Trophoblast cell (in vitro differentiated cells and primary cell): Measurements from ENCODE around the gene CCL11.

Experiments
- DNase-seq, 2 donors: peaks; one replicate each; pipeline ENCODE4 v3.0.0-alpha.2; 2016
- H2AFZ ChIP-seq: 2 replicates; pipeline ENCODE4 v1.6.1; 2013; ENCODE audit warnings: low read length, moderate library complexity, mild to moderate bottlenecking; ENCODE audit not compliant: insufficient read depth, poor library complexity
- H2AK5ac ChIP-seq: 2 replicates; pipeline ENCODE4 v1.6.1; 2013; ENCODE audit warnings: mild to moderate bottlenecking, low read length
- H2BK120ac ChIP-seq: 2 replicates; pipeline ENCODE4 v1.6.1; 2013; ENCODE audit warnings: low read length, mild to moderate bottlenecking, moderate library complexity; ENCODE audit not compliant: insufficient read depth, poor library complexity
- H2BK12ac ChIP-seq: 2 replicates; pipeline ENCODE4 v1.6.1; 2013; ENCODE audit warnings: mild to moderate bottlenecking, low read length, moderate library complexity
- H2BK5ac ChIP-seq: 2 replicates; pipeline ENCODE4 v1.6.1; 2013; ENCODE audit warnings: low read length, low read depth, moderate library complexity, mild to moderate bottlenecking; ENCODE audit not compliant: poor library complexity
- H3K14ac ChIP-seq: 2 replicates; pipeline ENCODE4 v1.6.1; 2013; ENCODE audit warnings: mild to moderate bottlenecking, low read length
- H3K18ac ChIP-seq: 2 replicates; pipeline ENCODE4 v1.6.1; 2013; ENCODE audit warnings: mild to moderate bottlenecking, low read length
- H3K23ac ChIP-seq: 2 replicates; pipeline ENCODE4 v1.6.1; 2013; ENCODE audit warnings: low read length
- H3K27ac ChIP-seq: 2 replicates; pipeline ENCODE4 v1.5.1; 2013; ENCODE audit warnings: low read depth, mild to moderate bottlenecking, inconsistent platforms, low read length, moderate library complexity
- H3K27me3 ChIP-seq: 2 replicates; pipeline ENCODE4 v1.6.1; 2013; ENCODE audit warnings: inconsistent platforms, mild to moderate bottlenecking, low read length, moderate library complexity; ENCODE audit not compliant: insufficient read depth
- H3K36me3 ChIP-seq, 2 experiments: 1 replicate in 1 of 2; 2 replicates in 1 of 2; pipeline ENCODE4 v1.6.1; 2013; ENCODE audit warnings: low read length in 2 of 2, mild to moderate bottlenecking in 2 of 2, moderate library complexity in 1 of 2; ENCODE audit not compliant: insufficient read depth in 2 of 2, control insufficient read depth in 1 of 2
- H3K4ac ChIP-seq: 2 replicates; pipeline ENCODE4 v1.6.1; 2013; ENCODE audit warnings: low read depth, mild to moderate bottlenecking, low read length, moderate library complexity
- H3K4me1 ChIP-seq, 2 experiments: 1 replicate in 1 of 2; 2 replicates in 1 of 2; pipeline ENCODE4 v1.6.1; 2013; ENCODE audit warnings: low read length in 2 of 2, mild to moderate bottlenecking in 2 of 2, moderate library complexity in 1 of 2; ENCODE audit not compliant: insufficient read depth in 2 of 2, control insufficient read depth in 1 of 2
- H3K4me2 ChIP-seq: 2 replicates; pipeline ENCODE4 v1.6.1; 2013; ENCODE audit warnings: inconsistent platforms, mild to moderate bottlenecking, low read length, moderate library complexity
- H3K4me3 ChIP-seq: 2 replicates; pipeline ENCODE4 v1.5.1; 2013; ENCODE audit warnings: mild to moderate bottlenecking, low read depth, low read length, inconsistent platforms
- H3K79me1 ChIP-seq: one replicate; pipeline ENCODE4 v1.6.1; 2013; ENCODE audit warnings: low read length
- H3K79me2 ChIP-seq: 2 replicates; pipeline ENCODE4 v1.6.1; 2013; ENCODE audit warnings: low read length, mild to moderate bottlenecking; ENCODE audit not compliant: control insufficient read depth, insufficient read depth, poor library complexity
- H3K9ac ChIP-seq: 2 replicates; pipeline ENCODE4 v1.6.1; 2013; ENCODE audit warnings: mild to moderate bottlenecking, low read length
- H3K9me3 ChIP-seq: 2 replicates; pipeline ENCODE4 v1.6.1; 2013; ENCODE audit warnings: low read depth, mild to moderate bottlenecking, control low read depth, inconsistent platforms, low read length; ENCODE audit not compliant: insufficient read depth
- H4K12ac ChIP-seq: 2 replicates; pipeline ENCODE4 v1.6.1; 2013; ENCODE audit warnings: low read depth, mild to moderate bottlenecking, low read length, moderate library complexity
- H4K8ac ChIP-seq: 2 replicates; pipeline ENCODE4 v1.6.1; 2013; ENCODE audit warnings: low read depth, mild to moderate bottlenecking, low read length, moderate library complexity
- H4K91ac ChIP-seq: one replicate; pipeline ENCODE4 v1.6.1; 2013; ENCODE audit warnings: low read depth, mild to moderate bottlenecking, low read length, moderate library complexity
- WGBS: extraction: QIAGEN DNeasy Blood & Tissue Kit; methylation state at CpG from one replicate; pipeline ENCODE4 v1.1.7; 2013; ENCODE audit warnings: missing lambda C conversion rate; ENCODE audit not compliant: insufficient read length, insufficient coverage; ENCODE audit errors: extremely low coverage; 5-methylcytosine and 5-hydroxymethylcytosine counted together

Gene CCL11

GRCh38 chr17:34254146-34254545 lies 31.4 kb upstream of the CCL11 start:
- H3K4me1 ChIP-seq, result peaks cover 17 to 25% of the 10 kb centered on the region in 2 experiments
- no CpG with 5 or more reads among the region's 3 CpGs for WGBS
- no peak overlapping the region for H4K12ac ChIP-seq
- H3K4ac ChIP-seq, result no peak overlapping the region
- no peak overlapping the region for H2BK5ac ChIP-seq
- no peak overlapping the region for H3K27ac ChIP-seq
- H3K14ac ChIP-seq, result no peak overlapping the region
- H2BK120ac ChIP-seq, result peak overlapping the region; percentile 4
- H3K36me3 ChIP-seq, result no peaks in the 10 kb centered on the region
- no peak overlapping the region for H4K91ac ChIP-seq
- peak in 1 of 2 donors; percentile 14 for DNase-seq
- H2AFZ ChIP-seq, result peak overlapping the region; percentile 8
- no peak overlapping the region for H3K4me3 ChIP-seq
- no peak overlapping the region for H3K9ac ChIP-seq
- H3K27me3 ChIP-seq, result no peaks in the 10 kb centered on the region
- H3K79me1 ChIP-seq, result peaks cover 5% of the 10 kb centered on the region
- H2AK5ac ChIP-seq, result peak overlapping the region; percentile 9
- peak overlapping the region; percentile 18 for H2BK12ac ChIP-seq
- H4K8ac ChIP-seq, result peak overlapping the region; percentile 22
- no peak overlapping the region for H3K23ac ChIP-seq
- no peak overlapping the region for H3K18ac ChIP-seq
- no peak overlapping the region for H3K4me2 ChIP-seq
- no peaks in the 10 kb centered on the region for H3K9me3 ChIP-seq
- no peaks in the 10 kb centered on the region for H3K79me2 ChIP-seq

GRCh38 chr17:34254651-34255380 lies 30.7 kb upstream of the CCL11 start, which contains the start of gene CCL2:
Gene CCL2 (plus strand): TSS chr17:34255285. CDS start chr17:34255350, 65 bp downstream.
- Histone ChIP-seq H3K14ac (peak within 1 kb of the TSS; percentile 28), H3K27ac (peak within 1 kb of the TSS; percentile 63), H3K18ac (no peak within 1 kb of the TSS), H3K79me2 (no peaks in the 10 kb centered on the region), H2BK120ac (peak within 1 kb of the TSS; percentile 52), H3K36me3 (no peaks in the 10 kb centered on the region), H4K8ac (peak within 1 kb of the TSS; percentile 88), H4K12ac (no peak within 1 kb of the TSS), H3K9ac (peak within 1 kb of the TSS; percentile 53), H4K91ac (peak within 1 kb of the TSS; percentile 45), H3K4me1 (peaks cover 17 to 25% of the 10 kb centered on the region in 2 experiments), H3K9me3 (no peaks in the 10 kb centered on the region), H3K4me2 (peak within 1 kb of the TSS; percentile 84), H2BK5ac (peak within 1 kb of the TSS; percentile 65), H2AFZ (peak within 1 kb of the TSS; percentile 82), H2AK5ac (peak within 1 kb of the TSS; percentile 9), H3K79me1 (peaks cover 5% of the 10 kb centered on the region), H2BK12ac (peak within 1 kb of the TSS; percentile 18), H3K4me3 (no peak within 1 kb of the TSS), H3K23ac (no peak within 1 kb of the TSS), H3K27me3 (no peaks in the 10 kb centered on the region), H3K4ac (no peak within 1 kb of the TSS)
- no peak for DNase-seq
- no CpG with 5 or more reads among the region's 11 CpGs for WGBS

GRCh38 chr17:34255381-34255732 lies 30.2 kb upstream of the CCL11 start:
- no peak overlapping the region for H3K23ac ChIP-seq
- no peak overlapping the region for H4K12ac ChIP-seq
- peak overlapping the region; percentile 10 for H2BK120ac ChIP-seq
- peaks cover 17 to 25% of the 10 kb centered on the region in 2 experiments for H3K4me1 ChIP-seq
- H2AK5ac ChIP-seq, result no peak overlapping the region
- peak overlapping the region; percentile 82 for H2AFZ ChIP-seq
- H4K8ac ChIP-seq, result peak overlapping the region; percentile 3
- no peaks in the 10 kb centered on the region for H3K36me3 ChIP-seq
- no peak overlapping the region for H4K91ac ChIP-seq
- WGBS, result no CpG with 5 or more reads among the region's 5 CpGs
- peak overlapping the region; percentile 12 for H3K14ac ChIP-seq
- peak overlapping the region; percentile 84 for H3K4me2 ChIP-seq
- no peaks in the 10 kb centered on the region for H3K27me3 ChIP-seq
- no peak overlapping the region for H2BK5ac ChIP-seq
- no peaks in the 10 kb centered on the region for H3K79me2 ChIP-seq
- H3K9me3 ChIP-seq, result no peaks in the 10 kb centered on the region
- H3K79me1 ChIP-seq, result peaks cover 5% of the 10 kb centered on the region
- H3K27ac ChIP-seq, result peak overlapping the region; percentile 6
- H3K4ac ChIP-seq, result no peak overlapping the region
- H3K4me3 ChIP-seq, result no peak overlapping the region
- no peak overlapping the region for H3K18ac ChIP-seq
- no peak for DNase-seq
- peak overlapping the region; percentile 12 for H2BK12ac ChIP-seq
- no peak overlapping the region for H3K9ac ChIP-seq

- H3K9me3 ChIP-seq, result no peaks in the 10 kb centered on the region
- no peak overlapping the region for H3K4ac ChIP-seq
- H3K4me2 ChIP-seq, result no peak overlapping the region
- peaks cover 17 to 25% of the 10 kb centered on the region in 2 experiments for H3K4me1 ChIP-seq
- H3K79me2 ChIP-seq, result no peaks in the 10 kb centered on the region
- no peak overlapping the region for H3K23ac ChIP-seq
- H3K9ac ChIP-seq, result no peak overlapping the region
- no peak overlapping the region for H3K14ac ChIP-seq
- H4K8ac ChIP-seq, result no peak overlapping the region
- H2AK5ac ChIP-seq, result no peak overlapping the region
- WGBS, result no CpG with 5 or more reads among the region's 1 CpG
- no peak overlapping the region for H3K4me3 ChIP-seq
- H2AFZ ChIP-seq, result no peak overlapping the region
- H4K12ac ChIP-seq, result no peak overlapping the region
- H2BK120ac ChIP-seq, result no peak overlapping the region
- no peak overlapping the region for H3K18ac ChIP-seq
- H3K79me1 ChIP-seq, result peaks cover 5% of the 10 kb centered on the region
- no peak overlapping the region for H4K91ac ChIP-seq
- H3K27ac ChIP-seq, result no peak overlapping the region
- no peaks in the 10 kb centered on the region for H3K36me3 ChIP-seq
- DNase-seq, result no peak
- no peak overlapping the region for H2BK5ac ChIP-seq
- no peaks in the 10 kb centered on the region for H3K27me3 ChIP-seq
- H2BK12ac ChIP-seq, result no peak overlapping the region
Observed at GRCh38 chr17:34255841-34256240, 29.7 kb upstream of the CCL11 start.
